GM18858 (cell line): Measurements from ENCODE around the gene IDE.
"Not testable (repeated sequence)": the region's sequence is repeated elsewhere in the genome, so short reads cannot be mapped to it uniquely, and the experiment has no call there.

Experiments
- ATAC-seq: cut with Tn5 transposase; IDR thresholded peaks from one replicate; pipeline ENCODE4 v1.9.1; 2021; ENCODE audit not compliant: unreplicated experiment

The IDE gene

GRCh38 chr10:92420546-92421275, 153.2 kb downstream of the IDE start:
- ATAC-seq = no peak

GRCh38 chr10:92419740-92420545, 153.9 kb downstream of the IDE start:
- ATAC-seq = no peak

GRCh38 chr10:92418891-92419290, 155.0 kb downstream of the IDE start:
- ATAC-seq = no peak

GRCh38 chr10:92418221-92418620, 155.7 kb downstream of the IDE start:
- no peak for ATAC-seq

GRCh38 chr10:92413519-92413918, 160.4 kb downstream of the IDE start:
- ATAC-seq = no peak

- no peak for ATAC-seq
Measured at GRCh38 chr10:92413011-92413410, 160.9 kb downstream of the IDE start.

- ATAC-seq = no peak
Measured at GRCh38 chr10:92411406-92411805, 162.5 kb downstream of the IDE start.

- no peak for ATAC-seq
Measured at GRCh38 chr10:92410501-92410900, 163.4 kb downstream of the IDE start.

- ATAC-seq = no peak
Measured at GRCh38 chr10:92408017-92408361, 165.9 kb downstream of the IDE start.

GRCh38 chr10:92407305-92408016, 166.4 kb downstream of the IDE start:
- ATAC-seq = no peak

GRCh38 chr10:92405419-92405924, 168.4 kb downstream of the IDE start:
- ATAC-seq = no peak

GRCh38 chr10:92404612-92405418, 169.1 kb downstream of the IDE start:
- ATAC-seq = no peak

GRCh38 chr10:92402234-92402633, 171.7 kb downstream of the IDE start:
- not testable (repeated sequence) for ATAC-seq
